NOMO-1 (cell line): ENCODE results near the gene WDR4.
A peak's percentile ranks its signal among the peaks of the same experiment; 100 is the strongest.
"Not testable (repeated sequence)": the region's sequence is repeated elsewhere in the genome, so short reads cannot be mapped to it uniquely, and the experiment has no call there.

Source experiments
- DNase-seq, 2 experiments: peaks; one replicate each; lab custom pipeline; 2025; ENCODE audit not compliant: unreplicated experiment in 2 of 2; lab: John Stamatoyannopoulos, UW

Gene WDR4, protein sequence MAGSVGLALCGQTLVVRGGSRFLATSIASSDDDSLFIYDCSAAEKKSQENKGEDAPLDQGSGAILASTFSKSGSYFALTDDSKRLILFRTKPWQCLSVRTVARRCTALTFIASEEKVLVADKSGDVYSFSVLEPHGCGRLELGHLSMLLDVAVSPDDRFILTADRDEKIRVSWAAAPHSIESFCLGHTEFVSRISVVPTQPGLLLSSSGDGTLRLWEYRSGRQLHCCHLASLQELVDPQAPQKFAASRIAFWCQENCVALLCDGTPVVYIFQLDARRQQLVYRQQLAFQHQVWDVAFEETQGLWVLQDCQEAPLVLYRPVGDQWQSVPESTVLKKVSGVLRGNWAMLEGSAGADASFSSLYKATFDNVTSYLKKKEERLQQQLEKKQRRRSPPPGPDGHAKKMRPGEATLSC

DNA sequence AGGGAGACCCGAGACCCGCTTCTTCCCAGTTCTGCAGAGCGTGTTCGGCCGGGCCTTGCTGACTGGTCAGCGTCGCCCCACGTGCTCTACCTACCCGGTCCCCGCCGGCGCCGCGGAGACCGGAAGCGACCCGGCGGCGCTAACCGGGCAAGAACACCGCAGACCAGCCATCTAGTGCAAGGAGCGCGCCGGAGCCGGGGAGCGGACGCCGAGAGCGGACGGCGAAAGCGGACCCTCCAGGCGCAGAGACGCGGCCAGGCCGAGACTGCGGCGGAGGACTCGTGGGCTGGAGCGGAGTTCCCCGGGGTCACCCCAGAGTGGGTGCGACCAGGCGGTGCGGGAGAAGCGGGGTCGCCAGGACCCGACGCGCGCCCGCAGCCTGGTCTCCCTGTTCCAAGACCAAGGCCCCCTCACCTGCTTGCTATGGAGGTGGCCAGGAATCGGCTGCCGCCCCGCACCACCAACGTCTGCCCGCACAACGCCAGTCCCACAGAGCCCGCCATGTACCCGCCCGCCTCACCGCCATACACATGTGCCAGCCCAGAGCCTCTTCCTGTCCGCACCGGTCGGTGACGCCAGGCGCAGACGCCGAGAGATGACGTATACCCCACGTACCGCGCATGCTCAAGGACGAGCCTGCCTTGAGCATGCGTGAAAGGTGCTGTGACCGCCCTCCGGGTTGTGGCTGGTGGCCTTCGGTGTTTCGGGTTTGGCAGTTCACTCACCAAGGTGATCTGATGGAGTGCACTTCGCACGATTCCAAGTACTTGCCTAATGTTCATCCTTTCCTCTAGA lies at the start of gene WDR4:
Gene WDR4 (minus strand): TSS at position 547 of the 795 bp plus-strand sequence. CDS start 44 bp downstream, at position 503.
- peak; percentile 92 to 94 for DNase-seq

DNA sequence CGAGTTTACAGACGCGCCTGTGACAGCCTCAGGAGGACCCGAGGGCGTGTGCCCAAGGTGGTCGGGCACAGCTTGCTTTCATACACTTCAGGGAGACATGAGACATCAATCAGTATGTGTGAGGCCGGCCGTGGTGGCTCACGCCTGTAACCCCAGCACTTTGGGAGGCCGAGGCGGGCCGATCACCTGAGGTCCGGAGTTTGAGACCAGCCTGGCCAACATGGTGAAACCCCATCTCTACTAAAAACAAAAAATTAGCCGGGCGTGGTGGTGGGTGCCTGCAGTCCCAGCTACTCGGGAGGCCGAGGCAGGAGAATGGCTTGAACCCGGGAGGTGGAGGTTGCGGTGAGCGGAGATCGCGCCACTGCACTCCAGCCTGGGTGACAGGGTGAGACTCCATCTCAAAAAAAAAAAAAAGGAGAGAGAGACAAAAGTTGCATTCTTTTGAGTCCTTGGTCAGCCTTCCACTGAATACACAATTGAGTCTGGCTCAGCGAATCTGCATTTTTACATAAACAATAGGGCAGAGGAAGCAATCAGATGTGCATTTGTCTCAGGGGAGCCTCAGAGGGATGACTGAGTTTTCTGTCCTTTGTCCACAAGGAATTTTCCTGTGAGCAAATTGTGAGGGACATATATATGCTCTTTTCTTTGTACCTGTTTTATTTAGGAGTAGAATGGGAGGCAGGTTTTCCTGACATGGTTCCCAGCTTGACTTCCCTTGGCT lies 48.3 kb upstream of the WDR4 start:
- not testable (repeated sequence) for DNase-seq

DNA sequence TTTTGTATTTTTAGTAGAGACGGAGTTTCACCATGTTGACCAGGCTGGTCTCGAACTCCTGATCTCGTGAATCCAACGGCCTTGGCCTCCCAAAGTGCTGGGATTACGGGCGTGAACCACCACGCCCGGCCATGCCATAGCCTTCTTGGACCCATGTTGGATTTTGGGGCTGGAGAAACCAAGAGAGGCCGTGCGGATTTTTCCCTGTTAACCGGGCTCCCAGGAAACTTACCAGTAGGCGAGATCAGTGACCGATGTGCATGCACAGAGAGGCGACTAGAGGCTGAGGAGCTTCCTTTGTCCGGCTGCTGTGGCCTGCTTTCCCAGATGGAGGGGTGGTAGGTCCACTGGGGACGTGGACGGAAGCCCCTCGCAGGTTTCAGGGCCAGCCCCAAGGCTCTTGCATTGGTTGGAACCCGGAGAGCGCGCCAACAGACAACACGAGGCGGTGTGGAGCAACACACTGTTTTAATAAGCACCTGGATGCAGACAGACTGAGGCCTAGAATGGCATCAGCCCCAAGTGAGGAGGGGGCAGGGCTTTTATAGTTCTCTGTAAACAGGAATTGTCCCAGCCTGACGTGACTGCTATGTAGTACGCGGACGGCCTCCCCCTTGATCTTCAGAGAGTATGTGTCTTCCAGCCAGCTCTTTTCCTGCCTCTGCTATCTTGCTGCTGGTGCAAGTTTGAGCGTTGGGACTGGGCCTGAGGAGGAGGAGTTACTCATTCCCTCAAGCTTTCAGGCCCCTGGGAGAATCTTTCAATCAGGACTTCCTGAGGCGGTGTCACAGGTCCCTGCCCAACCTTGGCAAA lies 46.0 kb upstream of the WDR4 start, which contains the start of gene ERVH48-1:
Gene ERVH48-1 (minus strand): TSS at position 517 of the 813 bp plus-strand sequence. CDS start 6,624 bp downstream, outside the sequence.
- DNase-seq: no peak

DNA sequence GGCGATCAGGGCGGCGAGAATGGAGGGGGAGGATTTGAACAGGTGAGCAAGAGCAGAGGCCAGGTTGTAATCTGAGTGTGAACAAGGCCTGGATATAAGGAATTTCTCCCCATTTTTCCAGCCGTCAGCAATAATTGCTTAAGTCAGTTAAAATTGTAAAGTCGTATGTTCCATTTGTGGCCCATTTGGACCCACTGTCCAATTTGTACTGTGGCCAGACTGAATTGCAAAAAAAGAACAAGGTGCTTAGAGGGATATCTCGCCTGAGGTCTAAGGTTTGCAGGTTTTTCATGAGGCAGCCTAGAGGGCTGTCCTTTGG lies 45.1 kb upstream of the WDR4 start:
- DNase-seq: no peak

DNA sequence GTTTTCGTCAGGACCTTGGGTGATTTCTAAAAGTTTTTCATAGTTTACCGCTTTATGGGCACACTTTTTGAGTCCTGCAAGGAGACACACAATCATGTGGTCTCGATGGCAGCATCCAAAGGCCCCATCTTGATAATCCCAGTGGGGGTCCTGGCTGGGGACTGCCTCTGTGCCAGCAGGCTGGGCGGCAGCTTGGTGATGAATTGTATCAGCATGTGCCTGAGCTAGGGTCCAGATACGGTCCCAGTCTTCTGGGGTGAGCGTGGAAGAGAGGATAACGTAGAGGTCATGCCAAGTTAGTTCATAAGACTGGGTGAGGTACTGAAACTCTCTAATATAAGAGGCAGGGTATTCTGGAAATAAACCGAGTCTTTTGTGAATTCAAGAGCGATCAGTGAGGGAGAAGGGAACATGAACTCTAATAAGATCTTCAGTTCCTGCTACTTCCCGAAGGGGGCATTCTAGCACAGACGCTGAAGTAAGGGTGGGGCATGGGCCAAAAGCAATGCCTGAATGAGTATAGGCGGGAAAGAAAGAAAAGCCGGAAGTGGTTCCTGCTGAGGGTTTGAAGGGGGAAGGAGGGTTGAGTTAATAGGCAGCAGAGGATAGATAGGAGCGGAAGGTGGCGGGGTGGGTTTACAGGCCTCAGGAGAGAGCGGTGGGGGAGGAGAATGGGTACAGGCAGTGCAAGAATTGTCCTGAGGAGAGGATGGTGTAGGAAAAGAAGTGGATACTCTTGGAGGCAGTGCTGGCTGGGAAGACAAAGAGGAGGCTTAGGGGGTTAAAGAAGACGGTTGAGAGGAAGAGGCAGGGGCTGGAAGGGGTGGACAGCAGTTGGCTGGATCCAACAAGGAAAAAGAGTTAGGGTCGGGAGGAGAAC lies 44.5 kb upstream of the WDR4 start:
- peak; percentile 89 to 96 for DNase-seq

DNA sequence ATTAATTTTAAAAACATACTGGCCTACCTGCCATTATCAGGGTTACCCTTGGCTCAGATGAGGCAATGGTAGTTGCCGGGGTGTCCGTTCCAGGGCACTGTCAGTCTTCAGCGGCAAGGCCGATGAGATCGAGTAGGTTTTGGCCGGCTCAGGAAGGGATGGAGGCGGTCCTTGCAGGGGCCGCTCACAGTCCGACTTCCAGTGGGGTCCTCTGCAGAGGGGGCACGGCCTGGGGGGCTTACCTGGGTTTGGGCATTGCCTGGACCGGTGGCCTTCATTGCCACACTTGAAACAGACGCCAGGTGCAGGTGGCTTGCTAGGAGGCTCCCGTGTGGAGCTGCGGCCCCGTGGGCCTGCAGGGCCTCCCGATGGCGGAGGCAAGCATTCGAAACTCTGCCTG lies 43.6 kb upstream of the WDR4 start:
- DNase-seq: no peak

DNA sequence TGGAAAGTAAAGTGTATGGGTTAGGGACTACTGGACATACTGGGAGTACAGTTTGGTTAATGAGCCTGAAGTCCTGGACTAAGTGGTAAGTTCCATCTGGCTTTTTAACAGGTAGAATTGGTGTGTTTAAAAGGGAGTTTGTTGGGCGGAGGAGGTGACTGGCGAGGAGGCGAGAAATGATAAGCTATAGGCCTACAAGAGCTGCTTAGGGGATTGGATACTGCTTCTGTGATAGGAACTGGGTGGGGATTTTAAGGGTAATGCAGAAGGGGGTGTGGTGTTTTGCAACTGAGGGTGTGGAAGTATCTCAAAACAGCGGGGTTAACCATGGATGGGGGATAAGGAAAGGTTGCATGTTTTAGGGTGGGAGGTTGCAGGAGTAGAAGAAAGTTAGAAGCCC lies 42.6 kb upstream of the WDR4 start:
- no peak for DNase-seq

DNA sequence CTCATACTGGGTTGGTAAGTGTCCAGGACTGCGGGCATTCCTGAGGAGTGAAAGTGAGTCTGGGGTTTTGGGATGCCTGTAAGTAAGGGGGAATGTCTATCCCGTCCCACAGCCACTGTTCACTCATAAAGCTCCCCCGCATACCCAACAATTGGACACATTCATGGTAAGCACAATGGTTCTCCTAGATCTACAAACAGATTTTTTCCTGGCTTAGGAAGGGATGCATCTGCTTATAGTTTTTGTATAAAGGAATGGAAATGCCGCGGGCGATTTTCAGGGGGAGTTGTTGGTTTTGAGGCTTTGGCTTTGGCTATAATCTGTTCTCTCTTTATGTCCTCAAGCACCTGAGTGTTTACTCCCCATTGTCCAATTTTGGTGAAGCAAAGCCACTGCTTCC lies 39.0 kb upstream of the WDR4 start:
- DNase-seq: no peak

DNA sequence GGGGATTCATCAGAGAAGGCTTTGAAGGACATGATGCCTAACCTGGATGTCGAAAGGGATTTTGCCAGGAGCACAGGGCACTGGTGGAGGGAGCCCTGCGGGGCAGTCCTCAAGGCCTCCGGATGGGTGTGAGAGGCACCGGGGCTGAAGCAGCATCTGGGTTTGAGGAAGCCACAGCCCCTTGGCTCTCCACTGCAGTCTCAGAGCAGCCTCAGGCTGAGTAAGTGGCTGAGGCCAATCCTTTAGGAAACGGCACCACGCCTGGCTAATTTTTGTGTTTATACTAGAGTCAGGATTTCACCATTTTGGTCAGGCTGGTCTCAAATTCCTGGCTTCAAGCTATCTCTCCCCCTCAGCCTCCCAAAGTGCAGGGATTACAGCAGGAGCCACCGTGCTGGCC lies 34.1 kb upstream of the WDR4 start:
- no peak for DNase-seq

DNA sequence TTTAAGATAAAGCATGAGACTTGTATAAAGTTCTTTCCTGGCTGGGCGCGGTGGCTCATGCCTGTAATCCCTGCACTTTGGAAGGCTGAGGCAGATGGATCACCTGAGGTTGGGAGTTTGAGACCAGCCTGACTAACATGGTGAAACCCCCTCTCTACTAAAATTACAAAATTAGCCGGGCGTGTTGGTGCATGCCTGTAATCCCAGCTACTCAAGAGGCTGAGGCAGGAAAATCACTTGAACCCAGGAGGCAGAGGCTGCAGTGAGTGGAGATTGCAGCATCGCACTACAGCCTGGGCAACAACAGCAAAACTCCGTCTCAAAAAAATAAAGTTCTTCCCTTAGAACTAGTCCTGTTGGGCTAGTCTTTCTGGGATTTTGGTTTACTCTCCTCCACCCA lies 32.6 kb upstream of the WDR4 start:
- not testable (repeated sequence) for DNase-seq

DNA sequence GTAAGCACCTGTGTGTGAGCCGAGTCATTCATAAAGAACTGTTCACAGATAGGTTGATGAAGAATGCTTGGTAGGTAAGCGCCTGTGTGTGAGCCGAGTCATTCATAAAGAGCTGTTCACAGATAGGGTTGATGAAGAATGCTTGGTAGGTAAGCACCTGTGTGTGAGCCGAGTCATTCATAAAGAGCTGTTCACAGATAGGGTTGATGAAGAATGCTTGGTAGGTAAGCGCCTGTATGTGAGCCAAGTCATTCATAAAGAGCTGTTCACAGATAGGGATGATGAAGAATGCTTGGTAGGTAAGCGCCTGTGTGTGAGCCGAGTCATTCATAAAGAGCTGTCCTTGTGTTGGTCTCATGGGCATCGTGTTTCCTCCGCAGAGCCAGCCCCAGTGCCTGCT lies 29.1 kb upstream of the WDR4 start:
- not testable (repeated sequence) for DNase-seq

DNA sequence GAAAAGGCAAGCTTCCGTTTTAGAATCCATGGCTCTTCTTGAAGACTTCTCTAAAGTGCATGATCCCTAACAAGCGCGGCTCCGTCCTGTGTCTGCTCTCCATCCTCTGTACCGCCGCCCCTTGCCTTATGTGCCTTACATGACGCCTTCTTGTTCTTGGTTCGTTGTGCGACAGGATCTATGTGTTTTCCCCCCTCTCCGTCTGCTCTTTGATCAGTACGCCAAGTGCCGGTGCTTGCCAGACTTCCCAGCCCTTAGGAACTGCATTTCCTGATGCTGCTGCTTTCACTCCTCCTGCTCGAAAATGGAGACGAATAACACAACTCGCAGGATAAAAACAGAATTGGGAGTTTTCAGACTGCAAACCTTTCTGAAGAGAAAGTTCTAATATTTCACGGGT lies 26.9 kb upstream of the WDR4 start:
- no peak for DNase-seq

DNA sequence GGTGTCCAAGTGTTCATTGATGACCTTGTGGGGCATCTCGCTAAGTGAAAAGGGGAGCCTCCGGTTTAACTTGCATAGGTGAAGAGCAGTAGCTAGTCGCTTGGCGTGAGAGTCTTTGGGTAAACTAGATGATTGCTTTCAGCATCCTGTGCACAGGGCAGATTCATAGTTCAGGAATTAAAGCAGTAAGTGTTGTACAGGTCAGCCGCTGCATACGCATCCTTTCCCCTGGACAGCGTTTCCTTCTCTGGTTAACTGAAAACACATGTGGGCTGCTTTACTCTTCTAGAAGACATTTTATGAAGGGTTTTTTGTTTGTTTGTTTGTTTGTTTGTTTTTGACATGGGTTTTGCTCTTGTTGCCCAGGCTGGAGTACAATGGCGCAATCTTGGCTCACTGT lies 25.9 kb upstream of the WDR4 start:
- DNase-seq: no peak

DNA sequence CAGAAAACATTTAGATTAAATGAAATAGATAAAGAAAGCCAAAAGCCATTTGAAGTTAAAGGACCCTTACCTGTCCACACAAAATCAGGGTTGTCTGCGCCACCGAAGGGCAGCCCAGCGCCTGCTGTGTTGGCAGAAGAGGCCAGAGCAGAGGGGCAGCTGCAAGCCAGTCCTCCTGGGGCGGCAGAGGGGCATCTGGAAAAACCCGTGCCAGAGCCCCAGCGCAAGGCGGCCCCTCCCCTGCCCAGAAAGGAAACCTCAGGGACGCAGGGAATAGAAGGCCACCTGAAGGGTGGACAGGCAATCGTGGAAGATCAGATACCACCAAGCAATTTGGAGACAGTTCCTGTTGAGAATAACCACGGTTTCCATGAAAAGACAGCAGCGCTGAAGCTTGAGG lies 24.5 kb upstream of the WDR4 start:
- DNase-seq: no peak

DNA sequence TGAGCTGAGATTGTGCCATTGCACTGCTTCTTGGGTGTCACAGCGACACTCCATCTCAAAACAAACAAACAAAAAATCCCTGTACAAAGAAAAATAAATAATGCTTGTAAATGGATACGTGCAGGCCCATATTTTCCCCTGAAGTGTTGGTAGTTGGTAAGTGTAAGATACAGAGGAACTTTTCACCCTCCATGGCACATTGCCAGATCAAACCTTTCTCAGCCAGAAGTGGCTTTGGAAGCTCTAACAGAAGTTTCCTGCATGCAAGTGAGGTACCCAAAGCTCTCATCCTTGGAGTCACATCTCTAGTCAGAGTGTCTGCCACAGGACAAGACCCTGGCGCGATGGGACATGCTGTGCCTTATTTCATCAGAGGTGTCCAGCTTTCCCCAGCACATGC lies 21.1 kb upstream of the WDR4 start:
- no peak for DNase-seq

DNA sequence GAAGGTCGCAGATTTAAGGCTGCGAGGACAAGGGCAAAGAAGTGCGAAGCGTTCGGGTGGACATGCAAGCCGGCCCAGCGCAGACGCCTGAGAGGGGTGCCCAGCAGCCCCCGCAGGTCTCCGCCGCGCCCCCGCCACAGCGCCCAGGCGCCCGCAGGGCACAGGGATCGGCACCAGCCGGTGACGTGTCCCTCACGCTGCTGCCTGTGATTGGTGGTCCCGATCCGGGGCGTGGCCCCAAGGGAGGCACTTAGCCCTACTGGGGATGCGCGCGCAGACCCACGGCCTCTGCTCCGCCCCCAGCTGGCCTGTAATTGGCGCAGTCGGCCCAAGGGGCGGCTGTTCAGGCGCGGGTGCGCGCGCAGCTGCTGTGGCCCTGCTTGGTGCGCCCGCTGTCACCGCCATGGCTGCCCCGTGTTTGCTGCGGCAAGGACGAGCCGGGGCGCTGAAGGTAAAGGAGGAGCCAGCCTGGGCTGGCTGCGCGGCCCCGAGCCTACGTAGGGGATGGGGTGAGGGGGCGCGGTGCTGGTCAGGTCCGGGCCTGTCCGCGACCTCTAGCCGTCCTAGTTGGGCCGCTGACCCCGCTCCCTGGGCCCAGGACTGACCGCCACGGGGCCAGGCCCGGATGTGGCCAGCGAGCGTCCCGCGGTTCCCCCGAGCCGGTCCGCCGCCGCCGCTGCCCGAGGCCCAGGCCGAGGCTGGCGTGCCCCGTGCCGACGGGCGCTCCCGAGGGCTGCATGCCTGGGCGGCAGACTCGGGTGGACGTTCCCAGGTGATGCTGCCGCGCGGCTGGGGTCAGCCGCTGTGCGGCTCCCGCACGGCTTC lies 13.8 kb upstream of the WDR4 start, which contains the start of gene NDUFV3:
Gene NDUFV3 (plus strand): TSS at position 379 of the 825 bp plus-strand sequence. CDS start 25 bp downstream, at position 404.
- peak; percentile 98 to 99 for DNase-seq

DNA sequence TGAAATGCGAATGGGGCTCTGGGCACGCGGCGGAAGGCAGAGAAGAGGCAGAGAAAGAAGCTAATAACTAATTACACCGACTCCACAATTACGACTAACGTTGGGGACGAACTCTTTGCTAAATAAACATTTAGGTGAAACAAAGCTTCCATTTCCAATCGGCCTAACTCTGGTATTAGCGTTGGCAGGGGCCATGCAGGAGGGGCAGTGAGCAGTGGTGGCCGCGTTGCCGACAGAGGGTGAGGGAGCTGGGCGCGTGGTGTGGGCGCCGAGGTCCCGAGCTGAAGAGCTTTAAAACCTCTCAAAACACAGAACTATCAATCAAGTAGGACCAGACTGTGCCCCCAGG lies 13.2 kb upstream of the WDR4 start:
- peak in 1 of 2 experiments; percentile 68 for DNase-seq

DNA sequence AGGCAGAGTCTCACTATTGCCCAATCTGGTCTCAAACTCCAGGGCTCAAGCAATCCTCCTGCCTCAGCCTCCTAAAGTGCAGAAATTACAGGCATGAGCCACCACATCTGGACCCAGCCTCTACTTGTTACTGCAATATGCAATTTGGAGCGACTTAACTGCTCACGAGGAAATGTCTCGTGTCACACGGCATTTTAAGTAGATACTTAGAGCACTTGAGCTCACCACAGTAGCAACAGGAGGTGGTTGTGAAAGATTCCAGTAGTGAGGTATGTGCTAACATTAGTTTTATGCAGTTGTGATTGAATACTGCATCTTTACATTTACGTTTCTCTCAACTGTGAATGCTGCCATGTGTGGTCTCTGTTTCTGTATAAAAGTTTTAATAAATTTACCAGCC lies 8.0 kb upstream of the WDR4 start:
- DNase-seq: no peak

DNA sequence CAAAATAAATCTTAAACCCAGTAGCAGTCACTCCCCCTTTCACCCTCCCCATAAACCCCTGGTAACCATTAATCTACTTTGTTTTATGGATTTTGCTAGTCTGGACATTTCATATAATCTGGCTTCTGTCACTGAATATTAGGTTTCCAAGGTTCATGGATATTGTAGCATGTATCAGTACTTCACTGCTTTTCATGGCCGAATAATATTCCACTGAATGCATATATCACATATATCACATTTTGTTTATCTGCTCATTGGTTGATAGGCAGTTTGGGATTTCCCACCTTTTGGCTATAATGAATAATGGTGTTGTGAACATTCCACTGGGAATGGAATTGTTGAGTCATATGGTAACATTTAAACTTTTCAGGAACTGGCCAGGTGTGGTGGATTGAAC lies 4.6 kb upstream of the WDR4 start:
- no peak for DNase-seq
